HG03045 (cell line): ENCODE measurements around the gene KCMF1.

Experiments
- ATAC-seq: cut with Tn5 transposase; IDR thresholded peaks from one replicate; pipeline ENCODE4 v1.9.1; 2021; ENCODE audit warnings: mild to moderate bottlenecking, moderate library complexity; ENCODE audit not compliant: unreplicated experiment

The KCMF1 gene

DNA sequence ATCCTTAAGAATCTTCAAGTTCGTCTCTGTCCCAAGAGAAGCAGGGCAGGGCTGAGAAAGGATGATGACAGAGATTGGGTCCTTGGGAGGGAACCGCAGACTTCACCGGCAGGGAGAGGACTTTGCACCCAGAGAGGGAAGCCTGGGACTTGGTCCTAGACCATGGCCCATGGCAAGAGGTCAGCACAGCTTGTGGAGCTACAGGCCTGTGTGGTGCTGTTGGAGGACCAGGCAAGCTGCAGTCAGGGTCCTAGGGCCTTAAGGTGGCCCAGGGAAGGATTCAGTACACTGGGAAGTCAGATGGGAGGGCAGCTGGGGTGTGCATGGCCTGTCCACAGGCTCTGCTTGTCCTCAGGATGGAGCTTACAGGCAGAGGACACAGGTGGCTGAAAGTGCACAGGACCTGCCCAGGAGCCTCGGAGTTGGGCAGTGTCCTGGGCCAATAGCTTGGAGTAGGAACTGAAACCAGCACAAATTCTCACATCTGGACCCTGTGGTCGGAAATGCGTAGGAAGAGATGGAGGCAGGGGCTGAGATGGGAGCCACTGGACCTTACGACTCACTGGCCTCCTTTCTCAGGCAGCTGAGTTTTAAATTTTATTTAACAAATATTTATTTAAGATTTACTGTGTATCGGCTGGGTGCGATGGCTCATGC, 105.8 kb downstream of the KCMF1 start:
- ATAC-seq: no peak

DNA sequence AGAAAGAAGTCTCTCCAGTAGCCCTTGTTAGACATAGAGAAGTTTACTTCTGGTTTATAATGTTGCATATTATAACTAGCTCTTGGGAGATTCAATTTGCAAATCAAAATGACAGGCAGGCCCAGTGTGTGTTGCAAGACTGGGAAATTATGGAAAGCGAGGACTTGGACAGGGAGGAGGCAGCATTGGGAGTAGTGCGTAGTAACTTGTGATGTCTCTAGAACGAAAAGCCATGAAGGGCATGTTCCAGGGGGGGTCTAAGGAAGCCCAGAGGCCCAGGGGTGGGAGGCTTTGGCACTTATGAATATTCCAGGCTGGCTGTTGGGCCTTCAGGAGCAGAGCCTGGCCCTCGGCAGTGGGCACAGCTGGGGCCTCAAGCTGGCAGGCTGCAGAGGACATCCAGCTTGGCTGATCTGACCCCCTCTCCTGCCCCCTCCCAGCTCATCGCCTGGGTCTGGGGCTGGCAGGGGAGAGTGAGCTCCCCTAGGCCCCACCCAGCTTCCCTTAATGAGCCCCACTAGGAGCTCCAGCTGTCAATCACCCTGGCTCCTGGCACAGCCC, 107.0 kb downstream of the KCMF1 start:
- ATAC-seq: no peak

DNA sequence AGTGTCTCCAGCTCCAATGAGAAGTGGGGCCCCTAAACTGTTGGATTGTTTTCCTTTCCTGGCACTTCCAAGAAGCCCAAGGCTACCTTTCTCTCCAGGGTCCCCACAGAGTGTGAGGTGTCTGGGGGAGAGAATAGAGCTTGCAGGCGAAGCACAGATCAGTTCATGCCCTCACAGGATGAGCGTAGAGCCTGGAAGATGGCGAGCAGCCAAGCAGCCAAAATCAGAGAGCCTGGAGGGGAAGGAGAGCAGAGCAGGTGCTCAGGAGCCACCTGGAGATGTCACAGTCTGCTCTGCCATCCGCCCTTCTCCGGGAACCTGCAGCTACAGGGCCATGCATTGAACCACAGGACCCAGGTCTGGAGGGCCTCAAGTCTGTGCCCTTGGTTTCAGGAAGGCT, 107.6 kb downstream of the KCMF1 start:
- ATAC-seq: no peak

DNA sequence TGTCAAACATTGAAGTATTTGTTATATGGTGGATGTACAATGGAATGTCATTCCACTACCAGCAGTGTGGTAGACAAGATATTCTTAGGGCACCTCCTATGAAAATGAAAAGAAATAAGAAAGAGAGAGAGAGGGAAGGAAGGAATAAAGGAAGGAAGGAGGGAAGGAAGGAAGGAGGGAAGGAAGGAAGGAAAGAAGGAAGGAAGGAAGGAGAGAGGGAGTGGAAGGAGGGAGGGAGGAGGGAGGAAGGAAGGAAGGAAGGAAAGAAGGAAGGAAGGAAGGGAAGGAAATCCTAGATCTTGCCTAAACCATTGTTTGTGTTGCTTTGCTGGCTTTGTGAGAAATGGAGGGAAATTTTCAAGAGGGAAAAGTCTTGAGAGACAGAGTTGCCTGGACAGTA, 112.1 kb downstream of the KCMF1 start:
- no peak for ATAC-seq

DNA sequence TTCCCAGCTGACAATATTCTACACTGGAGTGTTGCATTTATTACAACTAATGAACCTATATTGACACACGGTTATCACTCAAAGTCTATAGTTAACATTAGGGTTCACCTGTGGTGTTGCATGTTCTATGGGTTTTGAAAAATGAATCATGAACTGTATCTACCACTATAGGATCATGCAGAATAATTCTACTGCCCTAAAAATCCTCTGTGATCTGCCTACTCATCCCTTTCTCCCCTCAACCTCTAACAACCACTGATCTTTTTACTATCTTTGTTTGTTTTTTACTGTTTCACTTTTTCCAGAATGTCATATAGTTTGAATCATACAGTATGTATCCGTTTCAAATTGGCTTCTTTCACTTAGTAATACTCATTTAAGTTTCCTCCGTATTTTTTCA, 114.6 kb downstream of the KCMF1 start:
- no peak for ATAC-seq

DNA sequence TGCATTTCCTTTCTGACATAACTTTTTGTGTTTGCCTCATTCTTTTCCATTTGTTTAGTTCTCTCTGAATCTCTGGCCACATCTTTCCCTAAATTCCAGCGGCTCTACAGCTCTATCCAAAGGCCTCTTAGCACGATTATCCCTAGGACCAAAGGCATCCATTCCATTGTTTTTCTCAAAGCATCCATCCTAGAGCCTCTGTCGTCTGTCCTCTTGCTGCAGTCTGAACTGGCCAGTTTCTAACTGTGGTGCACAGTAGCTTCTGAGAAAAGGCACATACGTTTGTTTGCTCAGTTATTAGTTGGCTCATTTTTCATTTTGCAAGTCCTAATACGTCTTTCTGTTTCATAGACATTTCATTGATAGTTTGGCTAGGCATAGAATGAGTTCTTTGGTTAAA, 116.6 kb downstream of the KCMF1 start:
- ATAC-seq: no peak

DNA sequence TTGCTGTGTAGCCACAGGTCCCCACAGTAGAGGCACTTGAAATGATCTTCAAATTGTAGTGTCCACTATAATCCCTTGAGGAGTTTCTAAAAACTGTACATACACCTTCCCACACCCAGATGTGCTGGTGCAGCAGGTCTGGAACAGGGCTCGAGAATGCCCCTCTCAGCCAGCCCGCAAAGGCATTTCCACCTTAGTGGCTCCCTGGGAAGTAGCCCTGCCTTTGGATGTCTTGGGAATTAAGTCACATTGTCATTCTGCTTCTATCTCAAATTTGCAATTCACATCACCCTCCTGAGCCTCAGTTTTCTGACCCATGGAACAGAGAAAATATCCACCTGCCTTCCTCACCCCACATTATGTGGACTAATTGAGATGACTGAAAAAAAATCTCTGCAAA, 118.0 kb downstream of the KCMF1 start:
- ATAC-seq: no peak

DNA sequence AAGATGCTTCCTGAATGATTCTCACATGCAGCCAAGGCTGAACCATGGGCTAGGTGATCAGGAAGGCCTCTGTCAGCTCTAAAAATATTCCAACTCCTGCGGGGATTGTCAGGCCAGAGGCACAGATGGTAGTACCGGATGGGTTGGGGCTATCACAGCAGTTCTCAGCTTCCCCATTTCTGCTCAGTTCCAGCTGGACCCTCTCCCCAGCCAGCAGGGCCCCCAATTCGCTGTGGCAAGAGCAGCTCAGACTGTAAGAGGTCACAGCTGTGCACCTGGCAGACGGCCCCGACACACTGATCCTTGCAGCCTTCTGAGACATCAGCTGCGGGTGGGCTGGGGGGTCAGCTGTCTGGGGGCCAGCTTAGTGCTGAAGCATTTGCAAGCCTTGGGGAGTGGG, 118.6 kb downstream of the KCMF1 start:
- no peak for ATAC-seq

DNA sequence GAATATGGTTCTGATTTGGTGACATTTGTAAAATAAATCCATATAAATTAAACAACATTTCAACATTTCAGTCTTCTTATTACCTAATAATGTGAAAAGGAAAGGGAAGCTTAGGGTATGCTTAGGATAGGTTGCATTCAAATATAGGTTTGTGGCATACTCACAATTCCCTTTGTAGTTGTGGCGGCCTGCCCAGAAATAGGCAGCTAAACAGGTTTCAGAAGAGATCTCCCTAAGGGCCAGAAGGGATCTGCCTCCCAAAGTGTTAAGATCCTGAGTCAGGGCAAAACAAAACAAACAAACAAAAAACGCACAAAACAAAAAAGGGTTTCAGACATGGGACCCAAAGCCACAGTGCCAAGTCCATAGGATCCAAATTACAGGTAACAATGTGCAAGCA, 120.9 kb downstream of the KCMF1 start:
- ATAC-seq: no peak

DNA sequence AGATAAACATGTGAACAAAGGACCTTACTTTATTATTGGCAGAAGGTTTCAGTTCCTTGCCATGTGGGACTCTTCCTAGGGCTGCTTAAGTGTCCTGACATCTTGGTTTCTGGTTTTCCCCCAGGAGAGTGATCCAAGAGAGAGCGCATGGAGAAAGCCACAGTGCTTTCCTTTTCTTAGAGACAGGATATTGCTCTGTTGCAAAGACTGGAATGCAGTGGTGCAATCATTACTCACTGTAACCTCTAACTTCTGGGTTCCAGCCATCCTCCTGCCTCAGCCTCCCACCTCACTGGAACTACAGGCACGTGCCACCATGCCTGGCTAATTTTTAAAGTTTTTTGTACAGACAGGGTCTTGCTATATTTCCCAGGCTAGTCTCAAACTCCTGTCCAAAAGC, 124.1 kb downstream of the KCMF1 start:
- ATAC-seq: no peak

DNA sequence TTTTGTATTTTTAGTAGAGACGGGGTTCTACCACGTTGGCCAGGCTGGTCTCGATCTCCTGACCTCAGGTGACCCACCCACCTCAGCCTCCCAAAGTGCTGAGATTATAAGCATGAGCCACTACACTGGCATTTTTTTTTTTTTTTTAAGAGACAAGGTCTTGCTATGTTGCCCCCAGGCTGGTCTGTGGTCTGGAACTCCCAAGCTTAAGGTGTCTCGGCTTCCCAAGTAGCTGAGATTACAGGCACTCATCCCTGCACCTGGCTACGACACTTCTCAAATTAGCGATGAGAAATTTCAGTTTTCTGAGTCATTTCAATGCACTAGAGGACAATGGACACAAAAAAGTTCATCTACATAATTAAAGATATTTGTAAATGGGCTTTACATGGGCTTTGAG, 125.7 kb downstream of the KCMF1 start:
- ATAC-seq: no peak

DNA sequence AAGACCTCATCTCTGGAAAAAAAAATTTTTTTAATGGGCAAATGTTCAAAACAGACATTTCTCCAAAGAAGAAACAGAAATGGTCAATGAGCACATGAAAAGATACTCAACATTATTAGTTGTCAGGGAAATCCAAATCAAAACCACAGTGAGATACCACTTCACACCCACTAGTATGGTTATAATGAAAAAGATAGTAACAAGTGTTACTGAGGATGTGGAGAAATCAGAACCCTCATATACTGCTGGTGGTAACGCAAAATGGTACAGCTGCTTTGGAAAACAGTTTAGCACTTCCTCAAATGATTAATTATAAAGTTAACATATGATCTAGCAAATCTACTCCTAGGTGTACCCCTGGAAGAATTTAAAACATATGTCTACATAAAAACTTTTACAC, 133.3 kb downstream of the KCMF1 start:
- no peak for ATAC-seq

DNA sequence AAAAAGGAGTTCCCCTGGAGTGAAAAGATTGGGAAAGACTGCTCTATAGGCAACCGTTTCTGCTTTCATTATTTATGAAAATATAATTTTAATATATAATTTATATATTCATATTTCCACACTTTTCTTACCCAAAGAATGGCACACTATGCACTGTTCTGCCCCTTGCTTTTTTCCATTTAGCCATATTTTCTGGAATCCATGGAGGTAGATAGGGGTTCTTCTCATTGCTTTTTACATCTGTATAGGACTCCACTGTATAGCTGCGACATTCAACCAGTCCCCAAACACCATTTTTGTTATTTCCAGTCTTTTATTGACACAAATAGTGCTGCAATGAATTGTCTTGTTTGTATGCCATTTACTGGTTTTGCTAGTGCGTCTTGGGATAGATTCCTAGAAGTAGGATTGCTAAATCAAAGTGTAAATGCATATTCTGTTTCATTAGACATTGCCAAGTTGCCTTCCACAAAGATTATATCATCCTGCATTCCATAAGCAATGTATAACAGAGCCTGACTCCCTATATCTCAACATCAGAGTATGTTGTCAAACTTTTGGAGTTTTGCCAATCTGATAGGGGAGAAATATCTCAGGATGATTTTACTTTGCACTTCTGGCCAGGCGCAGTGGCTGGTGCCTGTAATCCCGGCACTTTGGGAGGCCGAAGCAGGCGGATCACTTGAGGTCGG, 135.7 kb downstream of the KCMF1 start:
- no peak for ATAC-seq
